ENCODE measurements around the gene ARHGAP4. TPM values are rescaled to one million over a fixed set of nuclear protein-coding genes. Genes with fewer than 3 reads are reported as not detected.

ARHGAP4 gene
- total and polyA plus RNA-seq, 2 of the 4 experiments (the other 2 are of a cell fraction) = 0.18 to 0.72 TPM

GRCh38 chrX:153917869-153918268 is 8.2 kb downstream of the ARHGAP4 start:
- DNase-seq = no peak
- no TSS peak for BruUV-seq (replicated peaks)

More at GRCh38 chrX:153917869-153918268, 8.2 kb downstream of the ARHGAP4 start:
- Histone ChIP-seq H2BK120ac (ENCODE audit: low read depth, low read length) (no peak overlapping the region), H2BK5ac (ENCODE audit: low read depth, low read length, poor library complexity, severe bottlenecking) (no peak overlapping the region), H3K56ac (ENCODE audit: extremely low read depth, insufficient read depth, low read length) (no peak overlapping the region), H2BK15ac (ENCODE audit: low read depth, low read length) (no peak overlapping the region), H3K18ac (ENCODE audit: low read depth, low read length) (no peak overlapping the region), H3K36me3 (ENCODE audit: control insufficient read depth, insufficient read depth, low read length) (no peaks in the 10 kb centered on the region), H2AK5ac (ENCODE audit: low read depth, low read length) (no peak overlapping the region), H3K9me3 (ENCODE audit: control insufficient read depth, insufficient read depth, low read length) (no peaks in the 10 kb centered on the region; the same call in 1 of the 2 replicates), H4K5ac (ENCODE audit: low read depth, low read length) (no peak overlapping the region), H3K4ac (ENCODE audit: low read depth, low read length) (no peak overlapping the region), H4K8ac (ENCODE audit: low read depth in 2 of 2, low read length in 2 of 2) (no peak overlapping the region), H4K20me1 (ENCODE audit: insufficient read depth, low read length) (no peaks in the 10 kb centered on the region), H3K4me1 (ENCODE audit: control insufficient read depth, insufficient read depth, low read length) (no peaks in the 10 kb centered on the region), H3K79me1 (ENCODE audit: low read depth in 1 of 2, low read length in 2 of 2) (no peaks in the 10 kb centered on the region), H3K9me1 (ENCODE audit: insufficient read depth, low read length) (no peaks in the 10 kb centered on the region), H3K27ac (ENCODE audit: insufficient read depth, low read length) (no peak overlapping the region), H2AFZ (replicated peaks; ENCODE audit: low read length, poor library complexity) (no peak overlapping the region), H3K14ac (replicated peaks; ENCODE audit: low read depth, low read length) (no peak overlapping the region), H3K27me3 (ENCODE audit: control insufficient read depth, insufficient read depth, low read length) (peaks cover 21% of the 10 kb centered on the region; the same call in 1 of the 2 replicates), H3K4me3 (ENCODE audit: insufficient read depth, low read depth, low read length) (no peak overlapping the region), H4K91ac (ENCODE audit: insufficient read depth, low read depth, low read length) (no peak overlapping the region), H3K23ac (ENCODE audit: low read depth, low read length) (no peak overlapping the region), H2BK20ac (ENCODE audit: low read depth, low read length) (no peak overlapping the region), H2AK9ac (replicated peaks; ENCODE audit: low read depth, low read length, poor library complexity) (no peak overlapping the region), H3K9ac (ENCODE audit: low read depth, low read length) (no peak overlapping the region), H3K4me2 (ENCODE audit: low read depth, low read length) (no peak overlapping the region)
- CTCF ChIA-PET = no interaction called here
- 90% methylated on average over 2 of the region's 6 CpGs; no CpG with 5 or more reads in 1 of the 2 experiments for WGBS, 2 experiments (ENCODE audit: extremely low coverage in 2 of 2, insufficient read length in 1 of 2)
- intact Hi-C loops (cut with micrococcal nuclease) (no loop called here), in situ Hi-C loops (cut with MboI; ENCODE audit: low sequenced_read_pairs) (loop anchor here (5.0 to 25.0 kb wide), 2 partner anchors 121 to 956 kb away; no protein-coding TSS in a partner anchor), dilution Hi-C loops (cut with HindIII; ENCODE audit: low sequenced_read_pairs, unreplicated experiment) (no loop called here)
- TF ChIP-seq RFX5 (IDR thresholded peaks at IDR 0.05; ENCODE audit: low read depth, low read length) (no peak), SMC3 (IDR thresholded peaks at IDR 0.05; ENCODE audit: low read depth, low read length) (no peak), CTCF (conservative IDR thresholded peaks at IDR 0.05; ENCODE audit: low read depth, low read length) (no peak), MXI1 (IDR thresholded peaks at IDR 0.05; ENCODE audit: borderline replicate concordance, low read depth, low read length) (no peak), POLR2A (IDR thresholded peaks at IDR 0.05; ENCODE audit: low read depth, low read length) (no peak), FOS (IDR thresholded peaks at IDR 0.05; ENCODE audit: low read depth, low read length) (no peak), CHD1 (IDR thresholded peaks at IDR 0.05; ENCODE audit: low read depth, low read length) (no peak), RCOR1 (IDR thresholded peaks at IDR 0.05; ENCODE audit: insufficient replicate concordance, low read length) (no peak)
- POLR2A ChIA-PET (ENCODE audit: unreplicated experiment) = no interaction called here
- no peak for ATAC-seq (ENCODE audit: low read depth)

Data from IMR-90 (cell line).